Measurements from ENCODE around the gene PXDC1.

Gene PXDC1

DNA sequence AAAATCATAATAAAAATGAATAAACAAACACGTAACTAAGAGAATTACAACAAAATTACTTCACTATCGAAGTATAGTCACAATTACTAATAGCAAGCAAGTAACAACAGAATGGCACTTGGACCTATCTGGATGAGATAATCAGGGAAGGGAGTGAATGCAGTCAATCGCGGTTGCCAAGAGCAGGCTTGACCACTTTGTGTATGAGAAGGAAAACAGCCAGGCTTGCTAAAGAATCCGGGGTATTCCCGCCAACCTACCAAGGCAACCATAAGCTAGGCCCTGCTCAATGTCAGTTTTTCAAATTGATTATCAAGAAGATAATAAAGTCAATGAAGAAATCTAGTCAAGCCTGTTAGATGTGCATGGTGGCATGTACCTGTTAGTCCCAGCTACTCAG is 39.7 kb downstream of the PXDC1 start:
- DNase-seq (ENCODE audit: low read depth), result no peak
- no peaks in the 10 kb centered on the region for H3K9me3 ChIP-seq (ENCODE audit: control insufficient read depth, low read length)
- H3K27me3 ChIP-seq (replicated peaks; ENCODE audit: control insufficient read depth, insufficient read depth, low read length), result no peaks in the 10 kb centered on the region
- H3K9ac ChIP-seq (ENCODE audit: low read length), result no peak overlapping the region
- peaks cover 11% of the 10 kb centered on the region for H3K36me3 ChIP-seq (ENCODE audit: control insufficient read depth, insufficient read depth, low read length, severe bottlenecking)
- no peaks in the 10 kb centered on the region for H3K4me1 ChIP-seq (ENCODE audit: control insufficient read depth, insufficient read depth, low read length)
- H3K4me3 ChIP-seq (ENCODE audit: low read length), result no peak overlapping the region

DNA sequence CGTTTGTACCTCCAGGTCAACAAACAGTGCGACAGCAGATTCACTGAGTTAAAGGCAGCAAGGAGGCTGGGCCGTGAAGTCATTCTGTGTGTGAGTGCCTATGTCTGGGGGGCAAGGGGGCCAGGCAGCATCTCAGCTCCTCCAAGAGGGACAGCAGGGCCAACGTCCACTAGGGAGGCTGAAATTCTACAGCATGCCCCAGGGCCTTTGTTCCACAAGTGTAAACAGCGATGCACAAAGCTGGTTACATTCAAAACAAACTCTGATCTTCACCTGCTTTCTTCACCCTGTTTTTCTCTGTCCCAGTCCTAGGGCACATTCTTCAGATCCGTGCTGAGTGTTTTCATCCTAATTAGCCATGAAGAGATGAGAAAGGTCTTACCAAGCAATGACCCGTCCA is 41.1 kb downstream of the PXDC1 start:
- Histone ChIP-seq H3K4me3 (ENCODE audit: low read length) (no peak overlapping the region), H3K36me3 (ENCODE audit: control insufficient read depth, insufficient read depth, low read length, severe bottlenecking) (peaks cover 2% of the 10 kb centered on the region), H3K27me3 (replicated peaks; ENCODE audit: control insufficient read depth, insufficient read depth, low read length) (no peaks in the 10 kb centered on the region), H3K9me3 (ENCODE audit: control insufficient read depth, low read length) (no peaks in the 10 kb centered on the region), H3K9ac (ENCODE audit: low read length) (no peak overlapping the region), H3K4me1 (ENCODE audit: control insufficient read depth, insufficient read depth, low read length) (no peaks in the 10 kb centered on the region)
- DNase-seq (ENCODE audit: low read depth), result no peak

DNA sequence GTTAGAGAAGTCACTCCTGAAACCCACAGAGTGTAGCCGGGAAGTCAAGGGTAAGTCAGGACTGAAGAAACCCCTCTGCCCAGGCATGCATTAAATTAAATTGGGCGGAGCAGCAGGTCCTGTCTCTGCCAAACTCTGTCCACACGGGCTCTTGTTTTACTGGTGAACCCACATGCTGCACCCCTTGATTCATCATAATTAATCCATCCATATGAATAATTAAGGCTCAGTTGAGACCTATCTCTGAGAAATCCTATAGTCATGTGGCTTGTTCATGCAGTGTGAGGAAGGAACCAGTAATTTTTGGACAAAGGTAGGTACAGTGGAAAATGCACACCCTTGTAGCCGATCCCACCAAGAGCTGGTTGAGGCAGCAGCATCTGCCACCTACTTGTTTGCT is 43.0 kb downstream of the PXDC1 start:
- Histone ChIP-seq H3K4me1 (ENCODE audit: control insufficient read depth, insufficient read depth, low read length) (no peaks in the 10 kb centered on the region), H3K36me3 (ENCODE audit: control insufficient read depth, insufficient read depth, low read length, severe bottlenecking) (no peaks in the 10 kb centered on the region), H3K9ac (ENCODE audit: low read length) (no peak overlapping the region), H3K27me3 (replicated peaks; ENCODE audit: control insufficient read depth, insufficient read depth, low read length) (no peaks in the 10 kb centered on the region), H3K4me3 (ENCODE audit: low read length) (no peak overlapping the region), H3K9me3 (ENCODE audit: control insufficient read depth, low read length) (no peaks in the 10 kb centered on the region)
- DNase-seq (ENCODE audit: low read depth), result no peak

DNA sequence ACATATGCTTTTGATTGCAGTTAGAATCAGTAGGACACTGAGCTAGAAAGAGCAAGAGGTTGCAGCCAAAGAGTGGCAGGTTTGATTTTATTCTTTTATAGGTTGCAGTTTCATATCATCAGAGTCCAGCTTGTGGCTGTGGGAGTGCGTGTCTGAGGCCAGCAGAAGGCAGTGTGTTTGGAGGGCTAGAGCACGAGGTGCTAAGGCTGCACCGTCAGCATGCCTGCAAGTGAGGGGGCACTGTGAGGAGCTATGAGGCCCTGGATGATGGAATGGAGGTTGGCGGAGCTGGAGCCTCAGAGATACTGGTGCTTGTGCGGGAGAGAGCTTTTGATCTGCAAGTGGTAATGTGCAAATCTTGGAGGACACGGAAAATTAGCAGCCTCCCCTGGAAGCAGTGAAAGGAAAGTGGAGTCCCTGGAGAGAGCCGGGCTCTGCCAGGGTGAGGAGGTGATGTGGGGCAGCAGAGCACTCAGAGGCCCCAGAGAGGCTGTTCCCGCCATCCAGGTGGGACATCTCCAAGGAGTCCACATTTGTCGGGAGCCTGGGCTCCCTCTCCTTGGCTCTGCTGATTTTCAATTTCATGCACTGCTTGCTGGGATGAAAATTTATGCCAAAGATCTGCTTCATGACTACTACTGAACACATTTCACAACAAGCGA is 43.6 kb downstream of the PXDC1 start:
- Histone ChIP-seq H3K4me1 (ENCODE audit: control insufficient read depth, insufficient read depth, low read length) (no peaks in the 10 kb centered on the region), H3K4me3 (ENCODE audit: low read length) (no peak overlapping the region), H3K36me3 (ENCODE audit: control insufficient read depth, insufficient read depth, low read length, severe bottlenecking) (no peaks in the 10 kb centered on the region), H3K9ac (ENCODE audit: low read length) (no peak overlapping the region), H3K27me3 (replicated peaks; ENCODE audit: control insufficient read depth, insufficient read depth, low read length) (no peaks in the 10 kb centered on the region), H3K9me3 (ENCODE audit: control insufficient read depth, low read length) (no peaks in the 10 kb centered on the region)
- no peak for DNase-seq (ENCODE audit: low read depth)

DNA sequence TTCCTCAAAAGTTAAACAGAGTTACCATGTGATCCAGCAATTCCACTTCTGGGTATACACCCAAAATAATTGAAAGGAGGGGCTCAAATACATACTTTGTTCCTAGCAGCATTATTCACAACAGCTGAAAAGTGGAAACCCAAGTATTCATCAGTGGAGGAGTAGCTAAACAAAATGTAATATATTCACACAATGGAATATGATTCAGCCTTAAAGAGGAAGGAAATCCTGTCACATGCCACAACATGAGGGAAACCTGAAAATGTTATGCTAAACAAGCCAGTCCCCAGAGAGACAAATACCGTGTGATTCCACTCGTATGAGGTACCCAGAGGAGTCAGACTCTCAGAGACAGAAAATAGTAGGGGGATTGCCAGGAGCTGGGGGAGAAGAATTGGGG is 44.5 kb downstream of the PXDC1 start:
- H3K4me1 ChIP-seq (ENCODE audit: control insufficient read depth, insufficient read depth, low read length), result no peaks in the 10 kb centered on the region
- DNase-seq (ENCODE audit: low read depth), result no peak
- H3K27me3 ChIP-seq (replicated peaks; ENCODE audit: control insufficient read depth, insufficient read depth, low read length), result no peaks in the 10 kb centered on the region
- H3K4me3 ChIP-seq (ENCODE audit: low read length), result no peak overlapping the region
- no peaks in the 10 kb centered on the region for H3K36me3 ChIP-seq (ENCODE audit: control insufficient read depth, insufficient read depth, low read length, severe bottlenecking)
- no peaks in the 10 kb centered on the region for H3K9me3 ChIP-seq (ENCODE audit: control insufficient read depth, low read length)
- no peak overlapping the region for H3K9ac ChIP-seq (ENCODE audit: low read length)

DNA sequence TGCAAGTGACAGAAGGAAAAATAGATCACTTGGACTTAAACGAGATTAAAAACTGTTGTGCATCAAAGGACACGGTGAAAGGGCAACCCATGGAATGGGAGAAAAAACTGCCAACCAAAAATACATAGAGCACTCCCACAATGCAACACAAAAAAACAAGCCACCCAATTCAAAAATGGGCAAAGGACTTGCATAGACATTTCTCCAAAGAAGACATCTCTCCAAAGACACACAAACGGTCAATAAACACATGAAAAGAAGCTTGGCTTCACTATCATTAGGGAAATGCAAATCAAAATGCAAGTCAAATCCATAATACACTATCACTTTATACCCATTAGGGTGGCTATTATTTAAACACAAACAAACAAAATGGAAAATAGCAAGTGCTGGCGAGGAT is 45.0 kb downstream of the PXDC1 start:
- H3K9ac ChIP-seq (ENCODE audit: low read length), result no peak overlapping the region
- H3K4me1 ChIP-seq (ENCODE audit: control insufficient read depth, insufficient read depth, low read length), result no peaks in the 10 kb centered on the region
- no peaks in the 10 kb centered on the region for H3K9me3 ChIP-seq (ENCODE audit: control insufficient read depth, low read length)
- no peak for DNase-seq (ENCODE audit: low read depth)
- H3K36me3 ChIP-seq (ENCODE audit: control insufficient read depth, insufficient read depth, low read length, severe bottlenecking), result no peaks in the 10 kb centered on the region
- no peak overlapping the region for H3K4me3 ChIP-seq (ENCODE audit: low read length)
- no peaks in the 10 kb centered on the region for H3K27me3 ChIP-seq (replicated peaks; ENCODE audit: control insufficient read depth, insufficient read depth, low read length)

DNA sequence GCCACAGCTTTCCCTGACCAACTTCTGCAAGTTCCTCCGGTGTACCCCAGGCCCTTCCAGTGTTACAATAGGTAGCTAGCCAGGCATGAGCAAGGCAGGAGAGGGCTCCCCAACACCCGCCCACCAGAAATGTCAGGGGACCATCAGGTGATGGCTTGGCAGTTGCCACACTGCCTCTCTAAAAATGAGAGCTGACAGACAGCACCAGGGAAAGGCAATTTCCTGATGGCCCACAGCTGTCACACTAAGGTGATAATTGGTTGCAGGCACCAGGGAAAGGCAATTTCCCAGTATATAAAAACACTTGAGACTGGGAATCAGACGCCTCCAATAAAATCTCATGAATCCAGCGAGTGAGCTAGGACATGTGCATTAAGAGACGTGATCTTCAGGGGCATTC is 49.9 kb downstream of the PXDC1 start:
- peaks cover 25% of the 10 kb centered on the region for H3K4me1 ChIP-seq (ENCODE audit: control insufficient read depth, insufficient read depth, low read length)
- H3K9ac ChIP-seq (ENCODE audit: low read length), result no peak overlapping the region
- no peaks in the 10 kb centered on the region for H3K36me3 ChIP-seq (ENCODE audit: control insufficient read depth, insufficient read depth, low read length, severe bottlenecking)
- H3K9me3 ChIP-seq (ENCODE audit: control insufficient read depth, low read length), result no peaks in the 10 kb centered on the region
- no peak for DNase-seq (ENCODE audit: low read depth)
- no peak overlapping the region for H3K4me3 ChIP-seq (ENCODE audit: low read length)
- no peaks in the 10 kb centered on the region for H3K27me3 ChIP-seq (replicated peaks; ENCODE audit: control insufficient read depth, insufficient read depth, low read length)

DNA sequence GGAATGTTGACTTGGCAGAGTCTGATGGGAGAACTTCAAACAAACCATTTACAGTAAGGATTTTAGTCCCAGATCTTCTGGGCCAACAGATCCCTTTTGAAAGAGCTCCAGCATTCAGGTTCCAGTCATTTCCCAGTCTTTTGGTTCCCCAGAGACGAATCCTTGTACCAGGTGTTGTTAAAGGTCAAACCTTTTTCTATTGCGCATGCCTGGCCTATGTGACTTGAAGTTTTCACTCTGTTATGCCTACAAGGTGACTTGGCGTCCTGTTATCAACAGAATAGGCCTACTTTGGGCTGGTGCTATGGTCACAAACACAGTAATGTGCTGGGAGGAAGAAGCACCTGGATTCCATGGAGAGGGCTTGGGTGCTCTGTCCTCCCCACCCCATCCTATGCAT is 52.3 kb downstream of the PXDC1 start:
- DNase-seq (ENCODE audit: low read depth), result no peak
- Histone ChIP-seq H3K9me3 (ENCODE audit: control insufficient read depth, low read length) (no peaks in the 10 kb centered on the region), H3K27me3 (replicated peaks; ENCODE audit: control insufficient read depth, insufficient read depth, low read length) (no peaks in the 10 kb centered on the region), H3K4me1 (ENCODE audit: control insufficient read depth, insufficient read depth, low read length) (peaks cover 28% of the 10 kb centered on the region), H3K36me3 (ENCODE audit: control insufficient read depth, insufficient read depth, low read length, severe bottlenecking) (no peaks in the 10 kb centered on the region), H3K4me3 (ENCODE audit: low read length) (no peak overlapping the region), H3K9ac (ENCODE audit: low read length) (no peak overlapping the region)

DNA sequence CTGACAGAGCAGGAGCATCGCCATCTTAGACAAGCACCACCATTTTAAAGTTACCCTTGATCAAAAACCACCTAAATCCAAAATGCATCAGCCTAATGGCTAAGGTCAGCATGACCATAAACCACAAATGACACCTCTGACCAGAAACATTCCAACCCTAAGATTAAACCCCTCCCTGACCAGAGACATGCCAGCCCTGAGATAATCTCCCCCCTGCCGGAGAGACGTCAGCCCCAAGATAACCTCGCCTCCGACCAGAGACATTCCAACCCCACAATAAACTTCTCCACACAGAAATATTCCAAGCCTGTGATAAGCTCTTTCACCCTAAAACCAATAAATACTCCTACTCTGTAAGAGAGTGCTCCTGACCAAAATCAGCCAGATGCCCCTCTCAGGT is 53.5 kb downstream of the PXDC1 start:
- peaks cover 28% of the 10 kb centered on the region for H3K4me1 ChIP-seq (ENCODE audit: control insufficient read depth, insufficient read depth, low read length)

DNA sequence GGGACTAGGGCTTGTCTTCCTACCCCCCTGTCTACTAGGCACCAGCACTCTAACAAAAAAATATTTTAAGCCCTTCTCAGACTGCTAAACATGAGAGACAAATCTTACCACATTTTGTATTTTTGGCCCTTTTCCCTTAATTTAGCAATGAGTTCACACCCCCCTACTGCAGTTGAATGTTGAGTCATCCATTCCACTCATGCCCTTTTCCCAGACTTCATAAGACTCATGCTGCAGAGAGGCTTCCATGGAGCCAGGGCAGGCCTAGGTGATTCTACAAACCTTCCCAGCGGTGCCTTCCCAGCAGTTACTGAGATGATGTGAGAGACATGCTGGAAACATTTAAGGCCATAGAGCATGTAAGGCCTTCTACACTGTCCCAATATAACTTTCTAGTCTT is 53.9 kb downstream of the PXDC1 start:
- H3K9me3 ChIP-seq (ENCODE audit: control insufficient read depth, low read length), result no peaks in the 10 kb centered on the region
- H3K4me1 ChIP-seq (ENCODE audit: control insufficient read depth, insufficient read depth, low read length), result peaks cover 28% of the 10 kb centered on the region
- no peaks in the 10 kb centered on the region for H3K36me3 ChIP-seq (ENCODE audit: control insufficient read depth, insufficient read depth, low read length, severe bottlenecking)
- peak; percentile 94 for DNase-seq (ENCODE audit: low read depth)
- peak overlapping the region; percentile 11 for H3K4me3 ChIP-seq (ENCODE audit: low read length)
- no peak overlapping the region for H3K9ac ChIP-seq (ENCODE audit: low read length)
- no peaks in the 10 kb centered on the region for H3K27me3 ChIP-seq (replicated peaks; ENCODE audit: control insufficient read depth, insufficient read depth, low read length)

More for the DNA sequence above, 53.5 kb downstream of the PXDC1 start:
- Histone ChIP-seq H3K27me3 (replicated peaks; ENCODE audit: control insufficient read depth, insufficient read depth, low read length) (no peaks in the 10 kb centered on the region), H3K36me3 (ENCODE audit: control insufficient read depth, insufficient read depth, low read length, severe bottlenecking) (no peaks in the 10 kb centered on the region), H3K9ac (ENCODE audit: low read length) (no peak overlapping the region), H3K9me3 (ENCODE audit: control insufficient read depth, low read length) (no peaks in the 10 kb centered on the region), H3K4me3 (ENCODE audit: low read length) (no peak overlapping the region)
- DNase-seq (ENCODE audit: low read depth), result no peak

DNA sequence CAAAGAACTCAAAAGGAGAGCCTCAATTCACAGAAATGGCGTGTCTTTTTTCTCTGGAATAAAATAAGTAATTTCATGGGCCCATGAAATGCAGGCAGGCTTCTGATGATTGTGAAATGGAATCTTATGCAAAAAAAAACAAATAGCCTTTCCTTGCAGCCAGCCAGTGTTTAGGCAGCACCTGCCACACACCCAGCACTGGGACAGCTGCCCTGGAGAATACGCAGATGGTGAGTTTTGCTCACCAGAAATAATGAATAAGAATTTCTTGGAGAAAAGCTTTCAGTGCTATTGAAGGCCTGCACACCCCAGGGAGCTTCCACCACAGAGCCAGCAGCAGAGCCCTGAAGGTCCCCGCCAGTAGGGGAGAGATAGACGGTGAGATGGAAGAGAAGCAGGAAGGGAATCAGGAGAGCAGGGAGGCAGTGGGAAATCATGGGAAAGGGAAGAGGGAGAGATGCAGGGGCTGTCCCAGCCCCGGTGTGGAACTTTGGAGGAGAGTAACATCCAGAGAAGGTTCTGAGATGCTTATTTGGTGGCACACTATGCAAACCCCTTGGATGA is 54.9 kb downstream of the PXDC1 start:
- H3K9ac ChIP-seq (ENCODE audit: low read length), result no peak overlapping the region
- H3K9me3 ChIP-seq (ENCODE audit: control insufficient read depth, low read length), result no peaks in the 10 kb centered on the region
- no peaks in the 10 kb centered on the region for H3K36me3 ChIP-seq (ENCODE audit: control insufficient read depth, insufficient read depth, low read length, severe bottlenecking)
- H3K4me1 ChIP-seq (ENCODE audit: control insufficient read depth, insufficient read depth, low read length), result peaks cover 28% of the 10 kb centered on the region
- H3K27me3 ChIP-seq (replicated peaks; ENCODE audit: control insufficient read depth, insufficient read depth, low read length), result no peaks in the 10 kb centered on the region
- no peak overlapping the region for H3K4me3 ChIP-seq (ENCODE audit: low read length)
- DNase-seq (ENCODE audit: low read depth), result peak; percentile 68

Data from adipocyte (in vitro differentiated cells).